ENCODE data around the gene PKHD1. TPM values are rescaled to one million over a fixed set of nuclear protein-coding genes. Genes with fewer than 3 reads are reported as not detected.

The PKHD1 gene
- polyA plus RNA-seq, 1 experiment = not detected

- no peak overlapping the region for H3K27ac ChIP-seq (ENCODE audit: low read depth, low read length)
- DNase-seq (ENCODE audit: low read depth, low spot score) = no peak
- no peak overlapping the region for H3K4me3 ChIP-seq (ENCODE audit: low read depth, low read length)
- CTCF ChIA-PET = no interaction called here
- H3K27me3 ChIP-seq (ENCODE audit: control insufficient read depth, insufficient read depth, low read length) = no peaks in the 10 kb centered on the region
- POLR2A ChIA-PET = no interaction called here
- no peak for TF ChIP-seq CTCF (IDR thresholded peaks at IDR 0.05; ENCODE audit: low read depth, low read length)
- H3K9me3 ChIP-seq (ENCODE audit: control insufficient read depth, insufficient read depth, low read length) = peaks cover 6% of the 10 kb centered on the region
These were observed 194.7 kb downstream of the PKHD1 start for GRCh38 chr6:51892750-51893149.

GRCh38 chr6:51892339-51892738 is 195.1 kb downstream of the PKHD1 start:
- no peak overlapping the region for H3K4me3 ChIP-seq (ENCODE audit: low read depth, low read length)
- no peak overlapping the region for H3K27ac ChIP-seq (ENCODE audit: low read depth, low read length)
- no peak for TF ChIP-seq CTCF (IDR thresholded peaks at IDR 0.05; ENCODE audit: low read depth, low read length)
- DNase-seq (ENCODE audit: low read depth, low spot score) = no peak
- ChIA-PET CTCF (no interaction called here), POLR2A (no interaction called here)
- no peaks in the 10 kb centered on the region for H3K27me3 ChIP-seq (ENCODE audit: control insufficient read depth, insufficient read depth, low read length)
- H3K9me3 ChIP-seq (ENCODE audit: control insufficient read depth, insufficient read depth, low read length) = peaks cover 6% of the 10 kb centered on the region

GRCh38 chr6:51891784-51892183 is 195.6 kb downstream of the PKHD1 start:
- Histone ChIP-seq H3K4me3 (ENCODE audit: low read depth, low read length) (no peak overlapping the region), H3K27me3 (ENCODE audit: control insufficient read depth, insufficient read depth, low read length) (no peaks in the 10 kb centered on the region), H3K9me3 (ENCODE audit: control insufficient read depth, insufficient read depth, low read length) (peaks cover 6% of the 10 kb centered on the region), H3K27ac (ENCODE audit: low read depth, low read length) (no peak overlapping the region)
- ChIA-PET CTCF (no interaction called here), POLR2A (no interaction called here)
- DNase-seq (ENCODE audit: low read depth, low spot score) = no peak
- no peak for TF ChIP-seq CTCF (IDR thresholded peaks at IDR 0.05; ENCODE audit: low read depth, low read length)

- no peak for TF ChIP-seq CTCF (IDR thresholded peaks at IDR 0.05; ENCODE audit: low read depth, low read length)
- Histone ChIP-seq H3K27me3 (ENCODE audit: control insufficient read depth, insufficient read depth, low read length) (no peaks in the 10 kb centered on the region), H3K9me3 (ENCODE audit: control insufficient read depth, insufficient read depth, low read length) (peaks cover 6% of the 10 kb centered on the region; the same call in 1 of the 2 replicates), H3K27ac (ENCODE audit: low read depth, low read length) (no peak overlapping the region), H3K4me3 (ENCODE audit: low read depth, low read length) (no peak overlapping the region)
- no peak for DNase-seq (ENCODE audit: low read depth, low spot score)
- ChIA-PET CTCF (no interaction called here), POLR2A (no interaction called here)
These were observed 199.6 kb downstream of the PKHD1 start for GRCh38 chr6:51887859-51888258.

GRCh38 chr6:51885957-51886356 is 201.5 kb downstream of the PKHD1 start:
- CTCF ChIA-PET = no interaction called here
- POLR2A ChIA-PET = no interaction called here

More at GRCh38 chr6:51885957-51886356, 201.5 kb downstream of the PKHD1 start:
- H3K27me3 ChIP-seq (ENCODE audit: control insufficient read depth, insufficient read depth, low read length) = no peaks in the 10 kb centered on the region
- H3K9me3 ChIP-seq (ENCODE audit: control insufficient read depth, insufficient read depth, low read length) = peaks cover 6% of the 10 kb centered on the region; the same call in 1 of the 2 replicates
- H3K27ac ChIP-seq (ENCODE audit: low read depth, low read length) = no peak overlapping the region
- no peak for TF ChIP-seq CTCF (IDR thresholded peaks at IDR 0.05; ENCODE audit: low read depth, low read length)
- no peak for DNase-seq (ENCODE audit: low read depth, low spot score)
- H3K4me3 ChIP-seq (ENCODE audit: low read depth, low read length) = no peak overlapping the region
